Esophagus (tissue), 2 donors: ENCODE results near the gene ADAMTSL1. TPM values are rescaled to one million over a fixed set of nuclear protein-coding genes. Genes with fewer than 3 reads are reported as not detected.
A peak's percentile ranks its signal among the peaks of the same experiment; 100 is the strongest.

Experiments used
- H3K27ac ChIP-seq, 2 donors: one replicate each; pipeline ENCODE4 v1.5.1; 2013; ENCODE audit warnings: low read depth in 2 of 2, mild to moderate bottlenecking in 2 of 2, inconsistent platforms in 1 of 2, low read length in 1 of 2, moderate library complexity in 1 of 2
- H3K27me3 ChIP-seq, 2 donors: one replicate each; pipeline ENCODE4 v1.6.1; 2013; ENCODE audit warnings: low read length in 2 of 2, control low read depth in 1 of 2, mild to moderate bottlenecking in 1 of 2; ENCODE audit not compliant: insufficient read depth in 2 of 2, control insufficient read depth in 1 of 2
- H3K36me3 ChIP-seq, 2 donors: one replicate each; pipeline ENCODE4 v1.6.1; 2013; ENCODE audit warnings: low read length in 1 of 2; ENCODE audit not compliant: control insufficient read depth in 2 of 2, insufficient read depth in 2 of 2
- H3K4me1 ChIP-seq, 2 donors: one replicate each; pipeline ENCODE4 v1.6.1; 2013; ENCODE audit warnings: low read length in 1 of 2; ENCODE audit not compliant: control insufficient read depth in 2 of 2, insufficient read depth in 2 of 2
- H3K4me3 ChIP-seq, 2 donors: one replicate each; pipeline ENCODE4 v1.5.1; 2013; ENCODE audit warnings: low read length in 2 of 2, mild to moderate bottlenecking in 2 of 2, low read depth in 1 of 2, moderate library complexity in 1 of 2
- H3K9me3 ChIP-seq, 2 donors: one replicate each; pipeline ENCODE4 v1.6.1; 2013; ENCODE audit warnings: mild to moderate bottlenecking in 2 of 2, low read depth in 1 of 2, low read length in 1 of 2, moderate library complexity in 1 of 2; ENCODE audit not compliant: control insufficient read depth in 2 of 2, insufficient read depth in 1 of 2
- WGBS, 2 donors: extraction: QIAGEN DNeasy Blood & Tissue Kit; methylation state at CpG; one replicate each; pipeline ENCODE4 v1.1.7; 2013; 5-methylcytosine and 5-hydroxymethylcytosine counted together
- polyA plus RNA-seq, 2 donors: library from polyadenylated mRNA; stranded (reverse); fragments of 200-250 nt; gene quantifications; one replicate each; pipeline ENCODE4 v1.2.3, GENCODE V29; 2013
- donor health status: healthy with polysubstance abuse.
- donor health status: Bipolar disorder and iron deficiency.

Gene ADAMTSL1
- polyA plus RNA-seq, 2 donors: 1.2 to 1.8 TPM

DNA sequence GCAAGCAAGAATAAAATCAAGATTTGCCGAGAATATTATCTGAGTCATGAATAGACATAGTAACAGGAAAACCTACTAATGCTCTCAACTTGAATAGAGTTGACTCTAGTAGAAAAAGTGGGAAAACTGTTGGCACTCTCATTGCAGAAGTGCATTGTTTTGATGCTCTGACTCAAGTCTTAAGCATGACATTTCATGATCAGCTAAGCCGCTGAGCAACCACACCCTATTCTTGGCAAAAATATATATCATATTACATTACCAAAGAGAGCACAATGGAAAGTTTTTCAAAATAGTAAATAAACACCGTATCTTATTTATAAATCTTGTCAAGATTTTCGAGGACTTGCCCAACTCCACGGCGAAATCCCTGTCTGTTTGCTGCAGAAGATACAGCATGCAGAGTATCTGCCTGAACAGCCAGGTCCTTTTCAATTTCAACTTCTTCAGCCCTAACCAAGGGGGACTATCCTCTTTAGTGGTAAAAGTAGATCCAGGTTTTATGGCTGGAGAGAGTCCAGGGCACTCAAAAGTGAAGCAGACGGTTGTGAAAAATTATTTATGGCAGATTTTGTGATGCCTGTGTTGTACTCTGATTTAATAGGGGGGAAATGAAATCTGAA is 13.9 kb upstream of the ADAMTSL1 start:
- Histone ChIP-seq H3K9me3 (no peaks in the 10 kb centered on the region), H3K36me3 (no peaks in the 10 kb centered on the region), H3K27me3 (no peaks in the 10 kb centered on the region), H3K27ac (peak overlapping the region; percentile 71 to 82), H3K4me3 (no peak overlapping the region), H3K4me1 (no peaks in the 10 kb centered on the region)
- WGBS, 2 donors: 35 to 69% methylated on average over 7 of the region's 7 CpGs

DNA sequence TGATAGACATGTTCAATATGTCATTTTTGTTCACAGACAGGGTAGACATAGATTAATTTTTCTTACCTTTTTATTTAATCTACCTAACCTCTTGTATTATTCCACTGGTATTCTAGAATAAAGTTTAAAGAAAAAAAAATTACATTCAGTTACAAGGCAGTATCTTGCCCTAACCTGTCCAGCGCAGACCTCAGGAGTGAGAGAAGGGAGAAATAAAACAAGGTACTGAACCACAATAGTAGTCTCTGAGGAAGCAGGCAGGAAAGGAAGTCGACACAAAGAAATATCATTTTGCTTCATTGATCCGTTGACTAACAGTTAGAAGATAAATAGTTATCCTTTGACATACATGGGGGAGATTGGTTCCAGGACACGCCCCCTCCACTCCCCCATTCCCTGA is 12.5 kb upstream of the ADAMTSL1 start:
- Histone ChIP-seq H3K27ac (no peak overlapping the region), H3K27me3 (no peaks in the 10 kb centered on the region), H3K4me1 (no peaks in the 10 kb centered on the region), H3K4me3 (no peak overlapping the region), H3K9me3 (no peaks in the 10 kb centered on the region), H3K36me3 (no peaks in the 10 kb centered on the region)
- 56 to 65% methylated on average over 4 of the region's 4 CpGs for WGBS, 2 donors

DNA sequence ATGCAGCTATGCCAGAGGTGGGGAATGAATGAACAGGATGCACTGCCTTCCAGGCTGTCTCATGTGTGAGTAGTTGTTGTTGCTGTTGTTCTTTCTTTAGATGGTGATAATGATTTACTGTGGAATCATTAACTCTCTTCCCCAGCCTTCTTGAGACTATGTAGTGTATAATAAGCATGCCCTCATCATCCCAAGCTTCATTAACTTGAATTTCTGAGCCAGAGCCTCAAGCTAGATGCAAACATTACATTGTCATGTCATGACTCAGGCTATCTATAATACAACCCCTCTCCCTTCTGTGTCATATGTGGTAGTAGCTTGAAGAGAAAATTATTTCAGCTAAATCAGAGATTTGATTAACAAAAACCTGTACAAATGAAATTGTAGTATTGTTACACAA is 10.0 kb upstream of the ADAMTSL1 start:
- Histone ChIP-seq H3K4me3 (no peak overlapping the region), H3K9me3 (no peaks in the 10 kb centered on the region), H3K27ac (no peak overlapping the region), H3K36me3 (no peaks in the 10 kb centered on the region), H3K27me3 (no peaks in the 10 kb centered on the region), H3K4me1 (no peaks in the 10 kb centered on the region)

DNA sequence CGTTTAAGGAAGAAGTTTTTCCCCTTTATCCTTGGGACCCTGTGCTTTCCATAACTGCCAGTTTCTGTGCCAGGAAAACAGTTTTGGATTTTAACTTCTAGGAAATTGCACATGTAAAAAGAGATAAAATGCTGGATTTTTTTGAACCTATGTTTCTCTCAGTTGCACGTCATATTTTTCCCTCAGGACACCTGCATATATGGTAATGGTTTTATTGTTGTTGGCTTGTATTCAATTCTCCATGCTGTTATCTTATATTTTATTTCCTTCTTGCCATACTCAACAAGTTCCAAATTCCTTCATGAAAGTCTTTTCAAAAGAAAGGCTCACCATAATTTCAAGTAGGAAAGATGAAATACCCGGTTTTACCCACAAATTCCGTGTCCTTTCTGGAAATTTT is 7.9 kb upstream of the ADAMTSL1 start:
- WGBS, 2 donors: 70 to 73% methylated on average over 4 of the region's 4 CpGs
- Histone ChIP-seq H3K27ac (no peak overlapping the region), H3K4me1 (no peaks in the 10 kb centered on the region), H3K4me3 (no peak overlapping the region), H3K36me3 (no peaks in the 10 kb centered on the region), H3K9me3 (peaks cover 0 to 3% of the 10 kb centered on the region in 2 donors), H3K27me3 (no peaks in the 10 kb centered on the region)

DNA sequence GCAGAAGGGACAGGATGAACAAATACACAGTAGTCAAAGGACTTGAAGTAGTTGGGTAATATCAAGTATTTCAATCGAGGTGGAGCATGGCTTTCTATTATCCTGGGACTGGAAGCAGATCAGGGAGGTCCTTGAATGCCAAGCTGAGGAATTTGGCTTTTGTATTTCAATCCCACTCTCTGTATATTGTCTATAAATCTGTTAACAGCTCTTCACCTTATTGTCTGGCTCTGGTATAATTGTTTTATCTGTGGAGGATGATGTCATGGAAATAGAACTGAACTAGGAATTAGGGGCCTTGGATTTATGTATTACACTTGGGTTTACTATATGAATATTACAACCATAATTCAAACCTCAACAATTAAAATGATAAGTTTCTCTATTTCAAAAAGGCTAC is 6.3 kb upstream of the ADAMTSL1 start:
- Histone ChIP-seq H3K4me1 (no peaks in the 10 kb centered on the region), H3K9me3 (peaks cover 0 to 3% of the 10 kb centered on the region in 2 donors), H3K27ac (no peak overlapping the region), H3K36me3 (no peaks in the 10 kb centered on the region), H3K27me3 (no peaks in the 10 kb centered on the region), H3K4me3 (no peak overlapping the region)
- WGBS, 2 donors: 50 to 67% methylated on average over 1 of the region's 1 CpG

DNA sequence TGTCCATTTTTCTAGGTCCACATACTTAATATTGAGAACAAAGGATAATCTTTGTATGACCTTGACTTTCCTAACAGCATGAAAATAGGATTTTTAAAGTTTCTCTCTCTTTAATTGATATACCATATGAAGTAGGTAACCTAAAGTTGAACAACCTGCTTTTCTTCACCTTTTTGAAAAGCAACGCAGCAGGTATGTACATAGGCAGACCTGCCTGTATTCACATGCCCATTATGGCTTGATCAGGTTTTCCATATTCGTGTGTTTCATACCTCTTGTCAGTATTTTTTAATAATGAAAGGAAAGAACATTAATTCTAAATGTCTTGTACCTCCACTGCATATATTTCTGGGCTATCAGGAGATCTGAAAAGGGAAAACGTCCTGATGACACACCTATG is 1.5 kb upstream of the ADAMTSL1 start:
- H3K9me3 ChIP-seq: peaks cover 0 to 3% of the 10 kb centered on the region in 2 donors
- H3K36me3 ChIP-seq: no peaks in the 10 kb centered on the region
- no peaks in the 10 kb centered on the region for H3K27me3 ChIP-seq
- no peak overlapping the region for H3K4me3 ChIP-seq
- no peak overlapping the region for H3K27ac ChIP-seq
- peaks cover 0 to 2% of the 10 kb centered on the region in 2 donors for H3K4me1 ChIP-seq
- WGBS, 2 donors: 48% methylated on average over 3 of the region's 3 CpGs

DNA sequence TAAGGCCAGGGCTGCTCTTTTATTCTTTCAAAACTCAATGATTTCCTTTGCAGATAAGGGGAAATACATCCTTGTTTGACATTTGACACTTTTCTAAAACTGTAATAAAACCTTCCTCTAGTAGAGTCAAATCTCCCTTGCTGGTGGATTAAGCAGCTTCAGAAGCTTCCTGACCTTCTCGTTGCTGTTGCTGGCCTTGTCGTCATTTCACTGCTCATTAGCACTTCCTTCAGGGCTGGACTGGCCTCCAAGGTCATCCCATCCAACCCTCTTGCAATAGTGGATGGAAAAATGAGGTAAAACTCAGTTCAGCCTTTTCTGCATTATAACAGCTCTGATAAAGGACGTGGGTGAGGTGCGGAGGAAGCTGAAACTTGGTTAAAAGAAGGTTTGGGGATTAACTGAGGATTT is 1.1 kb upstream of the ADAMTSL1 start:
- Histone ChIP-seq H3K4me1 (peaks cover 0 to 2% of the 10 kb centered on the region in 2 donors), H3K27me3 (no peaks in the 10 kb centered on the region), H3K4me3 (no peak overlapping the region), H3K9me3 (peaks cover 0 to 3% of the 10 kb centered on the region in 2 donors), H3K36me3 (no peaks in the 10 kb centered on the region), H3K27ac (peak overlapping the region in 1 of 2 donors; percentile 26)
- 26 to 49% methylated on average over 4 of the region's 4 CpGs for WGBS, 2 donors

DNA sequence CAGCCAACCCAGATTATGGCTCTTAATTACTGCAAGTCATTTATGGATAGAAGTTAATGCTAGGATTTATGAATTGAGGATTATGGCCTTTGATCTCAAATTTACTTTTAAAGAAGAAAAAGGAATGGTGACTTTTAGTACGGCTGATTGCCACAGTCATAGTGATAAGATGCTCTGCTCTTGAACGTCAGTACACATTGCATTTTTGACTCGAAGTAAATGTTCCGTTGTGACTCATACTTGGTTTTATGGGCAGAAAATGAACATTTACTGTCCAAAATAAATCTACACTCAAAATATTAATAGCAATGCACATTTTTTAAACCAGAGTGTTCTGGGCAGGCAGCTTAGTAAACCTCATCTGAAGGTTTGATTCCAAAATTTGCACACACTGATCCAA is 830 bp downstream of the ADAMTSL1 start:
- no peaks in the 10 kb centered on the region for H3K36me3 ChIP-seq
- H3K4me3 ChIP-seq: peak overlapping the region in 1 of 2 donors; percentile 7
- peaks cover 0 to 2% of the 10 kb centered on the region in 2 donors for H3K4me1 ChIP-seq
- H3K27ac ChIP-seq: no peak overlapping the region
- no peaks in the 10 kb centered on the region for H3K27me3 ChIP-seq
- no peaks in the 10 kb centered on the region for H3K9me3 ChIP-seq
- 38 to 39% methylated on average over 4 of the region's 4 CpGs for WGBS, 2 donors

DNA sequence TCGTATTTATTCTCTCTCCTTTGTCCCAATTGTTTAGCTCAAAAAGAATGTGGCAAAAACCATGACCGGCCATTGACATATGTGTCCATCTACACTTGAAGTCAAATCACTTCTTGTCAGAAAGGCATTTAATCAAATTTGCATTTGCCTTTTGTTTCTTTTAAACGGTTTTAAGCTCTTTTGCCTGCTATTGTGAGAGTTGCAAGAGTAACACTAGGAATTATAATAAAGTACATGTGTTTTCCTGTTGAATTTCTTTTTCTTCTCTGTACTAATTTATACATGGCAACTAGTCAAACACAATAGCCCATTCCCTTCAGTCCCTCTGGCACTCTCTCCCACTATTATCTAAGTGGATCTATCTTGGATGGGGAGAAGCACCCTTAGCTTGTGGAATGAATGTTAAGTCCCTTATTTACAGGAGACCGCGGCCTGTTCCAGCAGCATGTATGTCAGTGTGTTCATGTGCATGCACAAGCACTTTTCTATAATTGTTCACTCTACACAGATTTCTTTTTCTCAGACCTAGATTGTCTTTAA is 3.2 kb downstream of the ADAMTSL1 start:
- Histone ChIP-seq H3K4me1 (peaks cover 0 to 2% of the 10 kb centered on the region in 2 donors), H3K27me3 (no peaks in the 10 kb centered on the region), H3K9me3 (no peaks in the 10 kb centered on the region), H3K27ac (no peak overlapping the region), H3K36me3 (no peaks in the 10 kb centered on the region), H3K4me3 (no peak overlapping the region)
- WGBS, 2 donors: 77 to 79% methylated on average over 5 of the region's 5 CpGs

DNA sequence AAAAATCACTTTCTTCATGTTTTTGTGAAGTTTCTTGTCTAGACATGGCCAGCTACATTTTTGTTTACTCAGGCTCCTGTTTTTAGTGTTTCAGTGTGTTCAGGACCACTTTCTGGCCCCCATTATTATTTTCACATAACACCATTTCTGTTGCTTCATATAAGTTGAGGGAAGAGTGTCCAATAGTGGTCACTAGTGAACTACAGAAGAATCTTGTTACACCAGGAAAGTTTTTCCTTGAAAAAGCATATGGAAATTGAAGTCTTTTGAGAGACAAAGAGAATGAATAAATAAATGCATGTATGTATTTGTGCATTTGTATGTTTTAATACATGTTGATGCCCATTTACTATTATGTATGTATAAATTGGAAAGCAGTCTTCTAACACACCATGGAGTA is 3.8 kb downstream of the ADAMTSL1 start:
- Histone ChIP-seq H3K9me3 (no peaks in the 10 kb centered on the region), H3K4me1 (peaks cover 0 to 2% of the 10 kb centered on the region in 2 donors), H3K4me3 (no peak overlapping the region), H3K36me3 (no peaks in the 10 kb centered on the region), H3K27ac (no peak overlapping the region), H3K27me3 (no peaks in the 10 kb centered on the region)
